ENCODE data around the gene TMTC1.

GRCh38 chr12:29578731-29579130 is 205.0 kb downstream of the TMTC1 start:
- TF ChIP-seq CTCF (IDR thresholded peaks at IDR 0.05) (no peak), POLR2AphosphoS5 (IDR thresholded peaks at IDR 0.05) (no peak)
